ENCODE results near the gene CENPB.

CENPB gene

GRCh38 chr20:3739926-3740451 is 46.6 kb downstream of the CENPB start:
- no peak for TF ChIP-seq CTCF (conservative IDR thresholded peaks at IDR 0.05; ENCODE audit: low read length)
- DNase-seq (ENCODE audit: low read depth) = no peak
- H3K4me3 ChIP-seq (ENCODE audit: low read length) = no peak overlapping the region

DNA sequence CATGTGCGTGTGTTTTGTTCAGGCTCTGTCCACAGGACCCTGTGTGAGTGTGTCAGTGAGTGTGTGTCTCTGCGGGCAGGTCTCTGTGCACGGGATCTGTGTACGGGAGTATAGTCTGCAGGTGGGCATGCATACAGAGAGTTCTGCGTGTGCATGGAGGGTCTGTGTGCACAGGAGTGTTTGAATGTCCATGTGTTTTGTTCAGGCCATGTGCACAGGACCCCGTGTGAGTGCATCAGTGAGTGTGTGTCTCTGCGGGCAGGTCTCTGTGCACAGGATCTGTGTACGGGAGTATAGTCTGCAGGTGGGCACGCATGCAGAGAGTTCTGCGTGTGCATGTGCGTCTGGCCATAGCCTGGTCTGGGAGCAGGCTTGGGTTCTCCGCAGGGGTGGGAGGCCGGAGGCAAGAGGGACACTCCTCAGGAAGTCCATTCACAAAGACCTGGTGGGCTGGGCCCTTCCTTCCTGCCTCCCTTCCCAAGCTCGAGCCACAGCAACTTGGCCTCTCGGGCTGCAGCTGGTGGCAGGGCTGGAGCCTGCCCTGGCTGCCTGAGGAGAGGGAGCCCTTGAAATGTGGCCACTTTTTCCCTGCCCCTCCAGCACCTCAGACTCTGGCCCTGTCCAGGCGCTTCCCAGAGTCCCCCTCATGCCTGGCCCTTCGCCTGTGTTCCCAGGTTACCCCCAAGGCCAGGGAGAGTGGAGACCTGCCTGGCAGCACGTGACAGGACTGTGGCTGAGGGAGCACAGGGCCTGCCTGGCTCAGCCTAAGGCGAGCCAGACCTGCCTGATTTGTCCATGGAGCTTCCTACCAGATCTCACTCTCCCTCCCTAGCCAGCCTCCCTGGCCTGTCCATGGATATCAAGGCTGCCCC is 47.2 kb downstream of the CENPB start:
- no peak for DNase-seq (ENCODE audit: low read depth)
- no peak for TF ChIP-seq CTCF (conservative IDR thresholded peaks at IDR 0.05; ENCODE audit: low read length)
- H3K4me3 ChIP-seq (ENCODE audit: low read length) = no peak overlapping the region

- no peak for TF ChIP-seq CTCF (conservative IDR thresholded peaks at IDR 0.05; ENCODE audit: low read length)
- no peak overlapping the region for H3K4me3 ChIP-seq (ENCODE audit: low read length)
- DNase-seq (ENCODE audit: low read depth) = no peak
Observed at GRCh38 chr20:3738111-3739053, 48.2 kb downstream of the CENPB start.

DNA sequence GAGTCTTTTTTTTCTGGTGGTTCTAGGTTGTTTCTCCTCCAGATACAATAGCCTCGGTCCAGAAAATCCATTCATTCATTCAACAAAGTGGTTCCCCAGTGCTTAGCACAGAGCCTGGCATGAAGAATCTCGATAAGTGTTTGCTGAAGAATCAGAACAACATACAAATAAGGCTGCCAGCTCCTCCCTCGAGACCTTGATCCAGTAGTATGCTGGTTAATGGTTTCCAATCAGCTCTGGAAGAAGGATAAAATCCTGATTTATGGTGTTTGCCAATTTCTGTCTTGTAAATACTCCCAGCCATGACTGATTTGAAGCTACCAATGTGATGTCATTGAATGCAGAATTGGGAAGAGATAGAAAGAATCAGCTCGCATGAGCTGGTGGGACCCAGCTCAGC is 50.8 kb downstream of the CENPB start:
- H3K4me3 ChIP-seq (ENCODE audit: low read length) = no peak overlapping the region
- no peak for TF ChIP-seq CTCF (conservative IDR thresholded peaks at IDR 0.05; ENCODE audit: low read length)
- DNase-seq (ENCODE audit: low read depth) = no peak

DNA sequence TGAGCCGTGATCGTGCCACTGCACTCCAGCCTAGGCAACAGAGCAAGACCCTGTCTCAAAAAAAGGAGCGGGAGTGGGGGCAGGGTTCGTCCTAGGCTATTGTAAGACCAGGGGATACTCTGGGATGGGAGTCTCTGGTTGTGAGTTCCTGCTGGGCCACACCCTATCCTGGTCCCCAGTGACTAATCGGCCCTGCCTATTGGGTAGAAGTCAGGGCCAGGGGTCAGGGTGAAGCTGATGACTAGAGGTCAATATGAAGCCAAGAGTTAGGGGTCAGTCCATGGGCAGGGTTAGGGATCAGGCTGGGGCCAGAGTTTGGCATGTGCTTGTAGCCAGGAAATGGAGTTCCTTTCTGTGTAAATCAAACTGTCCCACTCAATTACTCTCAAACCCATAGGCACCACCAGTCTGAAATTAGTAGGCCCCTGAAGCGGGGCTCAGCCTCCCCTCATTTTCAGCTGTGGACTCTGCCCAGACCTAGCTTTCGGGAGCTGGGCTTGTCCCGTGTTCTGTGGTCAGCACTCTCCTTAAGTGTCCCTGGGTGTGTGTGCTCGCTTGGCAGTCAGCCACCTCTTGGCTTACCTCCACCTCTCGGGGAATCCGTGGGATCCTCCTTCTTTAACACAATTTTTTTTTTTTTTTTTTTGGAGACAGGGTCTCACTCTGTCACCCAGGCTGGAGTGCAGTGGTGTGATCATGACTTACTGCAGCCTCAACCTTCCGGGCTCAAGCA is 52.3 kb downstream of the CENPB start:
- H3K4me3 ChIP-seq (ENCODE audit: low read length) = no peak overlapping the region
- no peak for DNase-seq (ENCODE audit: low read depth)
- TF ChIP-seq CTCF (conservative IDR thresholded peaks at IDR 0.05; ENCODE audit: low read length) = no peak

Data from AG10803 (cell line).